ENCODE measurements around the gene FN1.

DNA sequence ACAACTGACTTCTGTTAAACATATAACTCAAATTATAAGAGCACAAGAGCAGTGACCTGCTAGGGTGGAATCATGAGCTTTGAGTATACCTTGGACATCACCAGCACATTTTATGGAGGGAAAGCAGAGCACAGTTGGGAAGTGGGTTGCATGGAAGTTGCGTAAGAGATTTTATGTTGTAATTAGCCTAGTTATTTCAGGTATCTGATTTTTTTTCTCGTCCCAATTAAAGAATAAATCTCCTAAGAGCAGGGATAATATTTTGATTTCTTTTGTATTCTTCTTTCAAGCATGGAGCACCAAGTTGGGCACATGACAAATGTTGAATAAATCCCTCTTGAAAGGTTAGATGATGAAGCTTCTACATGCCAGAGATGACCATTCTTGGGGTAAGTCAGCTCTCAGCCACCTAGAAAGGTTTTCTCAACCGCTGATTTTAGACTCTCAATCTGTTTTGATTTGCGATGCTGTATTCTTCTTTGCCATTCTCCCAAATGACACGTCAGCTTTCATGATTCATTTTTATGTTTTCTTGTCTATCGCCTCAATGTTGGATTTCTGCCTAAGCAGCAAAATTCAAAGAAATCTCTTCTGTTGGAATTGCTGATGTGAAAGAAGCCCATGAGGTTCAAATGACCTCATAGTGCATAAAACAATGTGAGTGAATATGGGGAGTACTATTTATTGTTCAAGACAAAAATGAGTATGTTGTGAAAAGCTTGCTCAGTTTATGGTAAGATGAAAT, 15.3 kb upstream of the FN1 start:
- TF ChIP-seq, protein P1, sequence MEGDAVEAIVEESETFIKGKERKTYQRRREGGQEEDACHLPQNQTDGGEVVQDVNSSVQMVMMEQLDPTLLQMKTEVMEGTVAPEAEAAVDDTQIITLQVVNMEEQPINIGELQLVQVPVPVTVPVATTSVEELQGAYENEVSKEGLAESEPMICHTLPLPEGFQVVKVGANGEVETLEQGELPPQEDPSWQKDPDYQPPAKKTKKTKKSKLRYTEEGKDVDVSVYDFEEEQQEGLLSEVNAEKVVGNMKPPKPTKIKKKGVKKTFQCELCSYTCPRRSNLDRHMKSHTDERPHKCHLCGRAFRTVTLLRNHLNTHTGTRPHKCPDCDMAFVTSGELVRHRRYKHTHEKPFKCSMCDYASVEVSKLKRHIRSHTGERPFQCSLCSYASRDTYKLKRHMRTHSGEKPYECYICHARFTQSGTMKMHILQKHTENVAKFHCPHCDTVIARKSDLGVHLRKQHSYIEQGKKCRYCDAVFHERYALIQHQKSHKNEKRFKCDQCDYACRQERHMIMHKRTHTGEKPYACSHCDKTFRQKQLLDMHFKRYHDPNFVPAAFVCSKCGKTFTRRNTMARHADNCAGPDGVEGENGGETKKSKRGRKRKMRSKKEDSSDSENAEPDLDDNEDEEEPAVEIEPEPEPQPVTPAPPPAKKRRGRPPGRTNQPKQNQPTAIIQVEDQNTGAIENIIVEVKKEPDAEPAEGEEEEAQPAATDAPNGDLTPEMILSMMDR (IDR thresholded peaks at IDR 0.05): no peak
- TF ChIP-seq EP300 (IDR thresholded peaks at IDR 0.05): no peak
